HL-60 (cell line): ENCODE data around the gene PPAN.

Experiments
- DNase-seq, 2 experiments: peaks; one replicate each; pipeline ENCODE4 v3.0.0-alpha.2; 2010 to 2020; ENCODE audit warnings: low read depth in 1 of 2, low spot score in 1 of 2
- H3K27ac ChIP-seq: fragments of 250-450 bp; sonication (Bioruptor Pico); replicated peaks from 2 replicates; pipeline ENCODE4 v1.5.1; 2020; ENCODE audit warnings: mild to moderate bottlenecking, moderate library complexity
- H3K27me3 ChIP-seq: fragments of 250-450 bp; sonication (Bioruptor Pico); 2 replicates; pipeline ENCODE4 v1.5.1; 2021; ENCODE audit warnings: mild to moderate bottlenecking, moderate library complexity; ENCODE audit not compliant: insufficient read depth, poor library complexity, severe bottlenecking
- H3K4me3 ChIP-seq: replicated peaks from 2 replicates; pipeline ENCODE4 v1.5.1; 2011; ENCODE audit warnings: mild to moderate bottlenecking, control low read depth, low read length; ENCODE audit not compliant: insufficient read depth
- CTCF ChIP-seq: IDR thresholded peaks from one replicate; pipeline ENCODE4 v1.5.1; 2011; ENCODE audit warnings: low read length, control low read depth, inconsistent platforms; ENCODE audit not compliant: insufficient read depth
- GABPA ChIP-seq: IDR thresholded peaks from 2 replicates; pipeline ENCODE4 v1.6.1; 2012; ENCODE audit warnings: low read depth
- POLR2AphosphoS5 ChIP-seq: IDR thresholded peaks from 2 replicates; pipeline ENCODE4 v1.6.1; 2012; ENCODE audit warnings: low read depth
- SPI1 ChIP-seq: IDR thresholded peaks from 2 replicates; pipeline ENCODE4 v1.6.1; 2012; ENCODE audit warnings: low read depth, mild to moderate bottlenecking, borderline replicate concordance
- TF ChIP-seq, protein P1 (sequence below): IDR thresholded peaks from 2 replicates; pipeline ENCODE4 v1.6.1; 2012; ENCODE audit warnings: low read depth; ENCODE audit not compliant: insufficient replicate concordance

PPAN gene

DNA sequence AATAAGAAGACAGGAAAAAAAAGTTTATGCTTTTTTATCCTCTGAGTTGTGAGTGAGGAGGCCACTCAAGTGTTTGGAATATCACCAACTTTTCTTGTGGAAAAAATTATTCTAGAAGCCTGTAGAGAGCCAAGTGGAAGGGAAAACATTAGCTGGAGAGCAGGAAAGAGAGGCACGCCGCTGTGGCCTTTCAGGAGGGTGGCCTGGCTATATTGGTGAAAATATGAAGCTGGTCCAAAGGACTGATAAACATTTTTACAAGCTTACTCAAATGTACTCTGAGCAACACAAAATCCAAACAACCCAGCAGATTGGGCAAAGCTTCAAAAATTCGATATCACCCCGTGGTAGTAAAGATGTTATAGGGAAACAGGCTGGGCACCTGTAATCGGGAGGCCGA, 15.9 kb downstream of the PPAN start:
- TF ChIP-seq POLR2AphosphoS5 (no peak), CTCF (no peak), GABPA (no peak), SPI1 (no peak)
- TF ChIP-seq, protein P1, sequence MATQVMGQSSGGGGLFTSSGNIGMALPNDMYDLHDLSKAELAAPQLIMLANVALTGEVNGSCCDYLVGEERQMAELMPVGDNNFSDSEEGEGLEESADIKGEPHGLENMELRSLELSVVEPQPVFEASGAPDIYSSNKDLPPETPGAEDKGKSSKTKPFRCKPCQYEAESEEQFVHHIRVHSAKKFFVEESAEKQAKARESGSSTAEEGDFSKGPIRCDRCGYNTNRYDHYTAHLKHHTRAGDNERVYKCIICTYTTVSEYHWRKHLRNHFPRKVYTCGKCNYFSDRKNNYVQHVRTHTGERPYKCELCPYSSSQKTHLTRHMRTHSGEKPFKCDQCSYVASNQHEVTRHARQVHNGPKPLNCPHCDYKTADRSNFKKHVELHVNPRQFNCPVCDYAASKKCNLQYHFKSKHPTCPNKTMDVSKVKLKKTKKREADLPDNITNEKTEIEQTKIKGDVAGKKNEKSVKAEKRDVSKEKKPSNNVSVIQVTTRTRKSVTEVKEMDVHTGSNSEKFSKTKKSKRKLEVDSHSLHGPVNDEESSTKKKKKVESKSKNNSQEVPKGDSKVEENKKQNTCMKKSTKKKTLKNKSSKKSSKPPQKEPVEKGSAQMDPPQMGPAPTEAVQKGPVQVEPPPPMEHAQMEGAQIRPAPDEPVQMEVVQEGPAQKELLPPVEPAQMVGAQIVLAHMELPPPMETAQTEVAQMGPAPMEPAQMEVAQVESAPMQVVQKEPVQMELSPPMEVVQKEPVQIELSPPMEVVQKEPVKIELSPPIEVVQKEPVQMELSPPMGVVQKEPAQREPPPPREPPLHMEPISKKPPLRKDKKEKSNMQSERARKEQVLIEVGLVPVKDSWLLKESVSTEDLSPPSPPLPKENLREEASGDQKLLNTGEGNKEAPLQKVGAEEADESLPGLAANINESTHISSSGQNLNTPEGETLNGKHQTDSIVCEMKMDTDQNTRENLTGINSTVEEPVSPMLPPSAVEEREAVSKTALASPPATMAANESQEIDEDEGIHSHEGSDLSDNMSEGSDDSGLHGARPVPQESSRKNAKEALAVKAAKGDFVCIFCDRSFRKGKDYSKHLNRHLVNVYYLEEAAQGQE, result no peak
- DNase-seq, result no peak
- Histone ChIP-seq H3K4me3 (no peak overlapping the region), H3K27me3 (no peaks in the 10 kb centered on the region), H3K27ac (no peak overlapping the region)

DNA sequence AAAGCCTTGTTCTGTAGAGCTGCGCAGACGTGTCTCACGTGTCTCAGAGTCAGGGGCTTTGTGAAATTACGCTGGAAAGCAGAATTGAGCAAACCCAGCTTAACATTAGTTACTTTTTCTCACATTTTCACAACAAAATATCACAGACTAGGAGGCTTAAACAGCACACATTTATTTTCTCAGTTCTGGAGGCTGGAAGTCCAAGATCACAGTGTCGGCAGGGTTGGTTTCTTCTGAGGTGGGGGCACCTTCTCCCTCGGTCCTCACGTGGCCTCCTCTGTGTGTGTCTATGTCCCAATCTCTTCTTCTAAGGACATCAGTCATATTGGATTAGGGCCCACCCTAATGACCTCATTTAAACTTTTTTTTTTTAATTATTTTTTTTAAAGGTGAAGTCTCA, 18.3 kb downstream of the PPAN start:
- no peak for DNase-seq
- no peaks in the 10 kb centered on the region for H3K27me3 ChIP-seq
- H3K4me3 ChIP-seq, result no peak overlapping the region
- TF ChIP-seq GABPA (no peak), CTCF (no peak), SPI1 (no peak), POLR2AphosphoS5 (no peak)
- TF ChIP-seq, protein P1, result no peak
- H3K27ac ChIP-seq, result no peak overlapping the region

DNA sequence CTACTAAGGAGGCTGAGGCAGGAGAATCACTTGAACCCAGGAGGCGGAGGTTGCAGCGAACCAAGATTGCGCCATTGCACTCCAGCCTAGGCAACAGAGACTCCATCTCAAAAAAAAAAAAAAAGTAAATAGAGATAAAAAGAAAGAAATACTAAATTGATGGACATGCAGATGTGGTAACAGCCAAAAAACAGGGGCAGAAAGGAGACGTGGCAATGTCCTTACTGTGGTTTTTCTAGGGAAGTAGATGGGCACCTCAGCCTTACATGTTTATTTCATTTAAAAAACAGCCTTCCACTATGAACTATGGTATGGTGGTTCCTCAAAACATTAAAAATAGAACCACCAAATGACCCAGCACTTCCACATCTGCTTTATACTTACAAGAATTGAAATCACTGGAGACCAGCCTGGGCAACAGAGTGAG, 20.1 kb downstream of the PPAN start:
- Histone ChIP-seq H3K27me3 (no peaks in the 10 kb centered on the region), H3K4me3 (no peak overlapping the region), H3K27ac (peak overlapping the region; percentile 56)
- peak in 1 of 2 experiments; percentile 63 for DNase-seq
- TF ChIP-seq SPI1 (peak; percentile 76; the same call in 1 of the 2 replicates), POLR2AphosphoS5 (no peak)

DNA sequence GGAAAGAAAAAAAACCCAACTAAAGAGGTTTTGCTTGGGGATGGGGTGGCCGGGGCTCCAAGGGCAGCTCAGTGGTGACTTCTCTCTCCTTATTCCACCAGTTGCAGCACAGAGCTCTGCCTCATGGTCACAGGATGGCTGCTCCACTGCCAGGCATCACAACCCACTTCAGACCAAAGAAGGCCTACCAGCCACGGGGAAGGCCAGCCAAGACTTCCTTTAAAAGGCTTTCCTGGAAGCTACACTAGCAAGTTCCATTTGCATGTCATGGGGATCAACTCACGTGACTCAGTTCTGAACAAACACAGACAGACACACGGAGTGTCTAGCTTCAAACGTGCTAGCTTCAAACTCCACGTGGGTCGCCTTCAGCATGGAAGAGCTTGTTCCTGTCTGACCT, 26.7 kb downstream of the PPAN start:
- H3K27ac ChIP-seq, result no peak overlapping the region
- DNase-seq, result no peak

More for the DNA sequence above, 26.7 kb downstream of the PPAN start:
- TF ChIP-seq GABPA (no peak), SPI1 (no peak), POLR2AphosphoS5 (no peak), CTCF (no peak)
- TF ChIP-seq, protein P1, result no peak
- no peaks in the 10 kb centered on the region for H3K27me3 ChIP-seq
- no peak overlapping the region for H3K4me3 ChIP-seq
